ENCODE measurements around the gene C3orf80. TPM values are rescaled to one million over a fixed set of nuclear protein-coding genes. Genes with fewer than 3 reads are reported as not detected.

The C3orf80 gene
- total RNA-seq, result 0.15 and 0.17 TPM in 2 replicates

DNA sequence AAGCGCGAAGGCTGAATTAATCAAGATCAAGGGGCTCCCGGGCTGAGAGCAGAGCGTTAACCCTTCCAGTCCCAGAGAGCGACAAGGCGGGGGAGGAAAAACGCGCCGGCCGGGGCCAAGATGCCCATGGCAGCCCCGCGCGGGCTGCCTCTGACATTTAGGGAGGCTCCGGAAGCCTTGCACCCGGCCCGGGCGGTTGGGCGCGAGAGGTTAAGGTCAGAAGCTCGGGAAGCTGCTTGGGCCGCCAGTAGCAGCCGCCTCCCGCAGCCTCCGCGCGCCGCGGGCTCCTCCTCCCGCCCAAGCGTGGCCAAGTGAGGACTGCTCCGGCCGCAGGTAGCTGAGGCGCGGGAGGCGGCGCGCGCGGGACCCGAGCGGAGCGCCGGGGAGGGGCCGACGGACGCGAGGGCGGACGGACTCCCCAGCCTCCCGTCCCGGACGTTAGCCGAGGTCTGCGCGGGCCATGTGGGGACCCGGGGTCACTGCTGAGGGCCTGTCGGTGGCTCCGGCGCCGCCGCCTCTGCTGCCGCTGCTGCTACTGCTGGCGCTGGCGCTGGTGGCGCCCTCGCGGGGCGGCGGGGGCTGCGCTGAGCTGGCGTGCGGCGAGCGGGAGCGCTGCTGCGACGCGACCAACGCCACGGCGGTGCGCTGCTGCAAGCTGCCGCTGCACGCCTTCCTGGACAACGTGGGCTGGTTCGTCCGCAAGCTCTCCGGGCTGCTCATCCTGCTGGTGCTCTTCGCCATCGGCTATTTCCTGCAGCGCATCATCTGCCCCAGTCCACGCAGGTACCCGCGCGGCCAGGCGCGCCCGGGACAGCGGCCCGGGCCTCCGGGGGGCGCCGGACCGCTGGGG, at the start of gene C3orf80:
Gene C3orf80 (plus strand): TSS at position 247 of the 850 bp plus-strand sequence. CDS start 214 bp downstream, at position 461.

Other genes starting within 250 kb of the C3orf80 start
- gene IL12A, start 236.6 kb upstream of the C3orf80 start, total RNA-seq, result 1.9 and 7.4 TPM in 2 replicates
- 90.8 and 120 TPM in 2 replicates for gene IFT80, start 173.8 kb downstream of the C3orf80 start, total RNA-seq
- 21.5 and 103 TPM in 2 replicates for gene SMC4, start 174.2 kb downstream of the C3orf80 start, total RNA-seq
- gene TRIM59, start 224.4 kb downstream of the C3orf80 start, total RNA-seq, result 14.6 and 46.5 TPM in 2 replicates

All from smooth muscle cell of trachea (primary cell).